Measurements from ENCODE around the gene DDX55. TPM values are rescaled to one million over a fixed set of nuclear protein-coding genes. Genes with fewer than 3 reads are reported as not detected.

DDX55 gene
- total and polyA plus RNA-seq, 2 of the 13 experiments (the other 11 are each of a cell fraction or from before 2014, with no cell fraction given) = 22.2 to 37.0 TPM

- TF ChIP-seq ZUFSP (CRISPR knock-in tag; IDR thresholded peaks at IDR 0.05; ENCODE audit: borderline replicate concordance) = no peak
- no peak for TF ChIP-seq MAFK (conservative IDR thresholded peaks at IDR 0.05 in 1 of 2, IDR thresholded peaks at IDR 0.05 in 1 of 2; ENCODE audit: low read length in 2 of 2)
- TF ChIP-seq RAD21 (CRISPR knock-in tag; IDR thresholded peaks at IDR 0.05) = peak; percentile 93
- TF ChIP-seq ATAD3A (CRISPR knock-in tag; IDR thresholded peaks at IDR 0.05) = no peak
- no peak for TF ChIP-seq ZNF138 (CRISPR knock-in tag; IDR thresholded peaks at IDR 0.05; ENCODE audit: low read depth)
- TF ChIP-seq, protein P1, sequence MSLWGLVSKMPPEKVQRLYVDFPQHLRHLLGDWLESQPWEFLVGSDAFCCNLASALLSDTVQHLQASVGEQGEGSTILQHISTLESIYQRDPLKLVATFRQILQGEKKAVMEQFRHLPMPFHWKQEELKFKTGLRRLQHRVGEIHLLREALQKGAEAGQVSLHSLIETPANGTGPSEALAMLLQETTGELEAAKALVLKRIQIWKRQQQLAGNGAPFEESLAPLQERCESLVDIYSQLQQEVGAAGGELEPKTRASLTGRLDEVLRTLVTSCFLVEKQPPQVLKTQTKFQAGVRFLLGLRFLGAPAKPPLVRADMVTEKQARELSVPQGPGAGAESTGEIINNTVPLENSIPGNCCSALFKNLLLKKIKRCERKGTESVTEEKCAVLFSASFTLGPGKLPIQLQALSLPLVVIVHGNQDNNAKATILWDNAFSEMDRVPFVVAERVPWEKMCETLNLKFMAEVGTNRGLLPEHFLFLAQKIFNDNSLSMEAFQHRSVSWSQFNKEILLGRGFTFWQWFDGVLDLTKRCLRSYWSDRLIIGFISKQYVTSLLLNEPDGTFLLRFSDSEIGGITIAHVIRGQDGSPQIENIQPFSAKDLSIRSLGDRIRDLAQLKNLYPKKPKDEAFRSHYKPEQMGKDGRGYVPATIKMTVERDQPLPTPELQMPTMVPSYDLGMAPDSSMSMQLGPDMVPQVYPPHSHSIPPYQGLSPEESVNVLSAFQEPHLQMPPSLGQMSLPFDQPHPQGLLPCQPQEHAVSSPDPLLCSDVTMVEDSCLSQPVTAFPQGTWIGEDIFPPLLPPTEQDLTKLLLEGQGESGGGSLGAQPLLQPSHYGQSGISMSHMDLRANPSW (CRISPR knock-in tag; IDR thresholded peaks at IDR 0.05; ENCODE audit: borderline replicate concordance) = peak; percentile 66; the same call in 1 of the 2 replicates
- TF ChIP-seq IKZF1 (IDR thresholded peaks at IDR 0.05) = no peak
- no peak for TF ChIP-seq HNF1A (IDR thresholded peaks at IDR 0.05; ENCODE audit: low read depth)
- TF ChIP-seq HNF1A (CRISPR knock-in tag; IDR thresholded peaks at IDR 0.05; ENCODE audit: borderline replicate concordance) = peak; percentile 76; the same call in 1 of the 2 replicates
- peak; percentile 90 for TF ChIP-seq CTCF (CRISPR knock-in tag; IDR thresholded peaks at IDR 0.05)
- peak; percentile 96 for TF ChIP-seq ZNF451 (CRISPR knock-in tag; IDR thresholded peaks at IDR 0.05)
- TF ChIP-seq, protein P2, sequence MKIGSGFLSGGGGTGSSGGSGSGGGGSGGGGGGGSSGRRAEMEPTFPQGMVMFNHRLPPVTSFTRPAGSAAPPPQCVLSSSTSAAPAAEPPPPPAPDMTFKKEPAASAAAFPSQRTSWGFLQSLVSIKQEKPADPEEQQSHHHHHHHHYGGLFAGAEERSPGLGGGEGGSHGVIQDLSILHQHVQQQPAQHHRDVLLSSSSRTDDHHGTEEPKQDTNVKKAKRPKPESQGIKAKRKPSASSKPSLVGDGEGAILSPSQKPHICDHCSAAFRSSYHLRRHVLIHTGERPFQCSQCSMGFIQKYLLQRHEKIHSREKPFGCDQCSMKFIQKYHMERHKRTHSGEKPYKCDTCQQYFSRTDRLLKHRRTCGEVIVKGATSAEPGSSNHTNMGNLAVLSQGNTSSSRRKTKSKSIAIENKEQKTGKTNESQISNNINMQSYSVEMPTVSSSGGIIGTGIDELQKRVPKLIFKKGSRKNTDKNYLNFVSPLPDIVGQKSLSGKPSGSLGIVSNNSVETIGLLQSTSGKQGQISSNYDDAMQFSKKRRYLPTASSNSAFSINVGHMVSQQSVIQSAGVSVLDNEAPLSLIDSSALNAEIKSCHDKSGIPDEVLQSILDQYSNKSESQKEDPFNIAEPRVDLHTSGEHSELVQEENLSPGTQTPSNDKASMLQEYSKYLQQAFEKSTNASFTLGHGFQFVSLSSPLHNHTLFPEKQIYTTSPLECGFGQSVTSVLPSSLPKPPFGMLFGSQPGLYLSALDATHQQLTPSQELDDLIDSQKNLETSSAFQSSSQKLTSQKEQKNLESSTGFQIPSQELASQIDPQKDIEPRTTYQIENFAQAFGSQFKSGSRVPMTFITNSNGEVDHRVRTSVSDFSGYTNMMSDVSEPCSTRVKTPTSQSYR (CRISPR knock-in tag; IDR thresholded peaks at IDR 0.05; ENCODE audit: borderline replicate concordance) = peak; percentile 73
Measured at GRCh38 chr12:123601602-123602489, at the start of gene DDX55 (continued).

All from HepG2 (cell line).